Transverse colon (tissue), 3 donors: ENCODE data around the gene FARSA.

Source experiments
- CTCF ChIP-seq, 5 experiments: fragments of 200-600 bp in 3 of 5; fragments of 450-650 bp in 2 of 5; sonication (generic) in 3 of 5; IDR thresholded peaks; 1 replicate in 2 of 5; 2 replicates in 3 of 5; pipeline ENCODE4 v1.5.1; 2016 to 2017; ENCODE audit warnings: antibody characterized with exemption in 5 of 5, inconsistent platforms in 3 of 5, mild to moderate bottlenecking in 2 of 5, moderate library complexity in 1 of 5
- EP300 ChIP-seq: sonication (generic); formaldehyde crosslinking; IDR thresholded peaks from one replicate; pipeline ENCODE4 v1.6.1; 2017; ENCODE audit warnings: antibody characterized with exemption, low read depth
- POLR2A ChIP-seq: fragments of 450-650 bp; IDR thresholded peaks from one replicate; pipeline ENCODE4 v1.6.1; 2016; ENCODE audit warnings: antibody characterized with exemption, mild to moderate bottlenecking, moderate library complexity

- no peak for TF ChIP-seq CTCF (IDR thresholded peaks at IDR 0.05)
- TF ChIP-seq EP300: no peak
- TF ChIP-seq POLR2A: no peak
These were observed 32.3 kb upstream of the FARSA start for GRCh38 chr19:12965812-12966135.
